ENCODE results near the gene TTN.

Gene TTN

GRCh38 chr2:178512484-178512883, 294.7 kb downstream of the TTN start:
- no peak for TF ChIP-seq CTCF (IDR thresholded peaks at IDR 0.05; ENCODE audit: low read depth, low read length)
- no peak for DNase-seq (ENCODE audit: extremely low read depth, low read depth)

GRCh38 chr2:178510384-178510783, 296.8 kb downstream of the TTN start:
- TF ChIP-seq CTCF (IDR thresholded peaks at IDR 0.05; ENCODE audit: low read depth, low read length), result no peak
- no peak for DNase-seq (ENCODE audit: extremely low read depth, low read depth)

GRCh38 chr2:178508646-178509045, 298.6 kb downstream of the TTN start:
- no peak for DNase-seq (ENCODE audit: extremely low read depth, low read depth)
- no peak for TF ChIP-seq CTCF (IDR thresholded peaks at IDR 0.05; ENCODE audit: low read depth, low read length)

- no peak for DNase-seq (ENCODE audit: extremely low read depth, low read depth)
- TF ChIP-seq CTCF (IDR thresholded peaks at IDR 0.05; ENCODE audit: low read depth, low read length), result no peak
Observed at GRCh38 chr2:178506949-178507348, 300.3 kb downstream of the TTN start.

- no peak for DNase-seq (ENCODE audit: extremely low read depth, low read depth)
- TF ChIP-seq CTCF (IDR thresholded peaks at IDR 0.05; ENCODE audit: low read depth, low read length), result no peak
Observed at GRCh38 chr2:178506524-178506923, 300.7 kb downstream of the TTN start.

GRCh38 chr2:178506101-178506500, 301.1 kb downstream of the TTN start:
- no peak for DNase-seq (ENCODE audit: extremely low read depth, low read depth)
- no peak for TF ChIP-seq CTCF (IDR thresholded peaks at IDR 0.05; ENCODE audit: low read depth, low read length)

GRCh38 chr2:178502751-178503150, 304.5 kb downstream of the TTN start:
- no peak for DNase-seq (ENCODE audit: extremely low read depth, low read depth)
- TF ChIP-seq CTCF (IDR thresholded peaks at IDR 0.05; ENCODE audit: low read depth, low read length), result no peak

All from AG09319 (cell line).